A549 treated with AZD9567 at 1 μM for 4 hours (cell line): ENCODE results near the gene ATP6V0A1. TPM values are rescaled to one million over a fixed set of nuclear protein-coding genes. Genes with fewer than 3 reads are reported as not detected.

Source experiments
- total RNA-seq: library from RNA; stranded (reverse); fragments of 200-300 nt; extraction: Qiagen RNA extraction; gene quantifications from 5 replicates; pipeline ENCODE4 v1.2.3, GENCODE V29; 2022; ENCODE audit not compliant: insufficient read depth

ATP6V0A1 gene
- 35.3 to 42.8 TPM (median 36.6 TPM) in 5 replicates for total RNA-seq

GRCh38 chr17:42458497-42459255 is at the start of gene ATP6V0A1:
ATP6V0A1 (plus strand) TSS chr17:42458878; CDS start chr17:42460895, 2,017 bp downstream.

GRCh38 chr17:42422958-42423712 is 35.5 kb upstream of the ATP6V0A1 start, which contains the start of gene CAVIN1:
CAVIN1 (minus strand) TSS chr17:42423256; CDS start chr17:42423097, 159 bp downstream.

GRCh38 chr17:42536048-42536371 is 77.3 kb downstream of the ATP6V0A1 start, which contains the start of gene NAGLU:
NAGLU (plus strand) TSS chr17:42536241; CDS start chr17:42536273, 32 bp downstream.

GRCh38 chr17:42552736-42553135 is 94.1 kb downstream of the ATP6V0A1 start, which contains the start of gene HSD17B1:
HSD17B1 (plus strand) TSS chr17:42552923; CDS start chr17:42552934, 11 bp downstream.

GRCh38 chr17:42561897-42562387 is 103.3 kb downstream of the ATP6V0A1 start, which contains the start of gene COASY:
COASY (plus strand) TSS chr17:42562148; CDS start chr17:42562623, 475 bp downstream.

GRCh38 chr17:42566883-42567573 is 108.3 kb downstream of the ATP6V0A1 start, which contains the start of gene MLX:
MLX (plus strand) TSS chr17:42567100; CDS start chr17:42567125, 25 bp downstream.

Other genes starting within 250 kb of the ATP6V0A1 start
- 23.9 to 29.1 TPM (median 27.2 TPM) in 5 replicates for gene STAT5B, start 182.5 kb upstream of the ATP6V0A1 start, total RNA-seq
- gene STAT5A, start 170.4 kb upstream of the ATP6V0A1 start, total RNA-seq, result 4.8 to 6.0 TPM (median 5.7 TPM) in 5 replicates
- 67.5 to 78.4 TPM (median 69.2 TPM) in 5 replicates for gene STAT3, start 70.4 kb upstream of the ATP6V0A1 start, total RNA-seq
- gene CAVIN1, start 35.6 kb upstream of the ATP6V0A1 start, total RNA-seq, result 369 to 442 TPM (median 394 TPM) in 5 replicates
- gene NAGLU, start 77.4 kb downstream of the ATP6V0A1 start, total RNA-seq, result 30.0 to 49.1 TPM (median 45.8 TPM) in 5 replicates
- gene HSD17B1, start 94.0 kb downstream of the ATP6V0A1 start, total RNA-seq, result 1.4 to 1.8 TPM (median 1.7 TPM) in 4 of 5 replicates, not detected in the other
- gene COASY, start 103.3 kb downstream of the ATP6V0A1 start, total RNA-seq, result 96.7 to 132 TPM (median 120 TPM) in 5 replicates
- gene MLX, start 108.2 kb downstream of the ATP6V0A1 start, total RNA-seq, result 60.3 to 64.2 TPM (median 63.2 TPM) in 5 replicates
- gene PSMC3IP, start 118.9 kb downstream of the ATP6V0A1 start, total RNA-seq, result 33.7 to 40.5 TPM (median 36.2 TPM) in 5 replicates
- 26.7 to 33.0 TPM (median 28.0 TPM) in 5 replicates for gene RETREG3, start 150.5 kb downstream of the ATP6V0A1 start, total RNA-seq
- 143 to 167 TPM (median 150 TPM) in 5 replicates for gene TUBG1, start 150.8 kb downstream of the ATP6V0A1 start, total RNA-seq
- gene TUBG2, start 200.4 kb downstream of the ATP6V0A1 start, total RNA-seq, result 17.8 to 25.5 TPM (median 24.6 TPM) in 5 replicates
- gene PLEKHH3, start 218.1 kb downstream of the ATP6V0A1 start, total RNA-seq, result 14.7 to 17.2 TPM (median 15.3 TPM) in 5 replicates
- 0.25 to 2.1 TPM (median 0.44 TPM) in 5 replicates for gene CCR10, start 223.0 kb downstream of the ATP6V0A1 start, total RNA-seq
- gene CNTNAP1, start 223.7 kb downstream of the ATP6V0A1 start, total RNA-seq, result 5.1 to 6.3 TPM (median 5.7 TPM) in 5 replicates